GM19240 (cell line): ENCODE measurements around the gene FAM229B.
A peak's percentile ranks its signal among the peaks of the same experiment; 100 is the strongest.
"Not testable (repeated sequence)": the region's sequence is repeated elsewhere in the genome, so short reads cannot be mapped to it uniquely, and the experiment has no call there.

Source experiments
- DNase-seq: peaks from one replicate; pipeline ENCODE4 v3.0.0; 2011; ENCODE audit warnings: low spot score; ENCODE audit not compliant: insufficient read length

Gene FAM229B

GRCh38 chr6:112087136-112087911 is at the start of gene FAM229B, which contains the start of gene TUBE1:
TSS of gene FAM229B (plus strand) at chr6:112087591. CDS start at chr6:112099284, 11,693 bp downstream.
TSS of gene TUBE1 (minus strand) at chr6:112087482. CDS start at chr6:112087434, 48 bp downstream.
- peak; percentile 56 for DNase-seq

- no peak for DNase-seq
These were observed 49.6 kb upstream of the FAM229B start for GRCh38 chr6:112037783-112038216.

GRCh38 chr6:112038268-112038667 is 49.1 kb upstream of the FAM229B start:
- no peak for DNase-seq

GRCh38 chr6:112038756-112039430 is 48.5 kb upstream of the FAM229B start:
- DNase-seq: no peak

- no peak for DNase-seq
These were observed 48.0 kb upstream of the FAM229B start for GRCh38 chr6:112039431-112039770.

- DNase-seq: no peak
These were observed 46.4 kb upstream of the FAM229B start for GRCh38 chr6:112040956-112041355.

GRCh38 chr6:112041535-112041934 is 45.9 kb upstream of the FAM229B start:
- DNase-seq: no peak

- peak; percentile 90 for DNase-seq
These were observed 44.1 kb upstream of the FAM229B start for GRCh38 chr6:112043032-112044007.

- DNase-seq: no peak
These were observed 43.2 kb upstream of the FAM229B start for GRCh38 chr6:112044196-112044595.

- no peak for DNase-seq
These were observed 42.5 kb upstream of the FAM229B start for GRCh38 chr6:112044856-112045255.

GRCh38 chr6:112047523-112047922 is 39.9 kb upstream of the FAM229B start:
- not testable (repeated sequence) for DNase-seq

GRCh38 chr6:112049026-112049799 is 38.2 kb upstream of the FAM229B start:
- no peak for DNase-seq

- DNase-seq: no peak
These were observed 37.4 kb upstream of the FAM229B start for GRCh38 chr6:112049996-112050395.

GRCh38 chr6:112050429-112050828 is 37.0 kb upstream of the FAM229B start:
- DNase-seq: no peak

- not testable (repeated sequence) for DNase-seq
These were observed 36.1 kb upstream of the FAM229B start for GRCh38 chr6:112051251-112051740.

- DNase-seq: no peak
These were observed 33.4 kb upstream of the FAM229B start, which contains the start of gene CCN6 for GRCh38 chr6:112054001-112054400. TSS of gene CCN6 (plus strand) at chr6:112054104. CDS start at chr6:112054358, 254 bp downstream.

- no peak for DNase-seq
These were observed 32.7 kb upstream of the FAM229B start for GRCh38 chr6:112054555-112055190.

GRCh38 chr6:112058243-112059032 is 29.0 kb upstream of the FAM229B start:
- DNase-seq: no peak

- no peak for DNase-seq
These were observed 25.8 kb upstream of the FAM229B start for GRCh38 chr6:112061605-112062004.
